Measurements from ENCODE around the gene NXNL1.

DNA sequence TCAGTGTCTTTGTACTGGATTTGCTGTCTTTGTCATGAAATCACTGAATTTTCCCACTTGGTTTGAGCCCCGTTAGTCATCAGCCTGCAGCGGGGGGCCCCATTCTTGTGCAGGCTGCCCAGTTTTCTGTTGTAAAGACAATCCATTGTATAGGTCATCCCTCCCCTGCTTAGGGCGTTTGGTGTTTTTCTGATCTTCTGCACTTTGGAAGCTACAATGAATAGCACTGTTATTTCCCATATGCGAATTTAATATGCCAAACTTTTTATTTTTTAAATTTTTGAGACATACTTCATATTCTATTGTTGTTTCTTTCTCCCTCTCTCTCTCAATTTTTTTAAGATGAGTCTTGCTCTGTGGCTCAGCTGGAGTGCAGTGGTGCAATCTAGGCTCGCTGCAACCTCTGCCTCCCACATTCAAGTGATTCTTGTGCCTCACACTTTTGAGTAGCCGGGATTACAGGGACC is 18.6 kb upstream of the NXNL1 start:
- no peak for TF ChIP-seq EZH2 (optimal IDR thresholded peaks at IDR 0.05; ENCODE audit: low read depth, low read length)
- TF ChIP-seq, protein P1, sequence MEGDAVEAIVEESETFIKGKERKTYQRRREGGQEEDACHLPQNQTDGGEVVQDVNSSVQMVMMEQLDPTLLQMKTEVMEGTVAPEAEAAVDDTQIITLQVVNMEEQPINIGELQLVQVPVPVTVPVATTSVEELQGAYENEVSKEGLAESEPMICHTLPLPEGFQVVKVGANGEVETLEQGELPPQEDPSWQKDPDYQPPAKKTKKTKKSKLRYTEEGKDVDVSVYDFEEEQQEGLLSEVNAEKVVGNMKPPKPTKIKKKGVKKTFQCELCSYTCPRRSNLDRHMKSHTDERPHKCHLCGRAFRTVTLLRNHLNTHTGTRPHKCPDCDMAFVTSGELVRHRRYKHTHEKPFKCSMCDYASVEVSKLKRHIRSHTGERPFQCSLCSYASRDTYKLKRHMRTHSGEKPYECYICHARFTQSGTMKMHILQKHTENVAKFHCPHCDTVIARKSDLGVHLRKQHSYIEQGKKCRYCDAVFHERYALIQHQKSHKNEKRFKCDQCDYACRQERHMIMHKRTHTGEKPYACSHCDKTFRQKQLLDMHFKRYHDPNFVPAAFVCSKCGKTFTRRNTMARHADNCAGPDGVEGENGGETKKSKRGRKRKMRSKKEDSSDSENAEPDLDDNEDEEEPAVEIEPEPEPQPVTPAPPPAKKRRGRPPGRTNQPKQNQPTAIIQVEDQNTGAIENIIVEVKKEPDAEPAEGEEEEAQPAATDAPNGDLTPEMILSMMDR (IDR thresholded peaks at IDR 0.05; ENCODE audit: low read length): no peak

Data from MM.1S (cell line).